Naive thymus-derived CD4-positive, alpha-beta T cell (primary cell): ENCODE measurements around the gene DCDC2B. TPM values are rescaled to one million over a fixed set of nuclear protein-coding genes. Genes with fewer than 3 reads are reported as not detected.
A peak's percentile ranks its signal among the peaks of the same experiment; 100 is the strongest.

Source experiments
- ATAC-seq: fragments of 150-1000 bp; cut with Tn5 transposase; 2 replicates; pipeline ENCODE4 v1.10.0; 2021; ENCODE audit warnings: mild to moderate bottlenecking, moderate library complexity
- CTCF ChIA-PET: fragments of 350-600 bp; sonication (Branson Sonifier 250); formaldehyde crosslinking; loops from one replicate; lab custom pipeline; 2021; ENCODE audit warnings: antibody characterized with exemption; lab: Charles Lee
- POLR2A ChIA-PET: fragments of 350-600 bp; sonication (Branson Sonifier 250); formaldehyde crosslinking; loops from one replicate; lab custom pipeline; 2021; ENCODE audit warnings: antibody characterized with exemption, inconsistent platforms; lab: Charles Lee
- DNase-seq, 9 donors: peaks; one replicate each; pipeline versions ENCODE4 v3.0.0 to v3.0.0-alpha.2; 2020 to 2022; ENCODE audit warnings: mixed read lengths in 1 of 9
- H3K27ac ChIP-seq: one replicate; pipeline ENCODE4 v1.7.0; 2013; ENCODE audit warnings: mild to moderate bottlenecking, low read depth, low read length, moderate library complexity
- H3K27me3 ChIP-seq, 2 donors: one replicate each; pipeline ENCODE4 v1.7.0; 2013; ENCODE audit warnings: low read length in 2 of 2, mild to moderate bottlenecking in 2 of 2, moderate library complexity in 2 of 2; ENCODE audit not compliant: control insufficient read depth in 2 of 2, insufficient read depth in 2 of 2
- H3K36me3 ChIP-seq, 3 experiments: 1 replicate in 2 of 3; 2 replicates in 1 of 3; pipeline ENCODE4 v1.7.0; 2013; ENCODE audit warnings: low read length in 3 of 3, mild to moderate bottlenecking in 3 of 3, moderate library complexity in 1 of 3; ENCODE audit not compliant: insufficient read depth in 3 of 3, control insufficient read depth in 2 of 3
- H3K4me1 ChIP-seq, 2 donors: one replicate each; pipeline ENCODE4 v1.7.0; 2013; ENCODE audit warnings: low read length in 2 of 2, mild to moderate bottlenecking in 2 of 2, moderate library complexity in 1 of 2; ENCODE audit not compliant: control insufficient read depth in 2 of 2, insufficient read depth in 2 of 2
- H3K4me3 ChIP-seq: 2 replicates; pipeline ENCODE4 v1.7.0; 2013; ENCODE audit warnings: mild to moderate bottlenecking, low read length
- H3K9me3 ChIP-seq, 3 experiments: 1 replicate in 2 of 3; 2 replicates in 1 of 3; pipeline ENCODE4 v1.7.0; 2013; ENCODE audit warnings: low read length in 3 of 3; ENCODE audit not compliant: control insufficient read depth in 2 of 3
- H3K27ac Mint-ChIP-seq, 9 donors: one replicate each; pipeline ENCODE4 v1.8.0; 2020 to 2022; ENCODE audit warnings: mixed read lengths in 9 of 9, mild to moderate bottlenecking in 8 of 9, moderate library complexity in 5 of 9, inconsistent platforms in 2 of 9
- H3K27me3 Mint-ChIP-seq, 5 donors: one replicate each; pipeline ENCODE4 v1.8.0; 2021 to 2022; ENCODE audit warnings: mixed read lengths in 5 of 5, mild to moderate bottlenecking in 1 of 5
- H3K36me3 Mint-ChIP-seq, 5 donors: one replicate each; pipeline ENCODE4 v1.8.0; 2020 to 2022; ENCODE audit warnings: mixed read lengths in 5 of 5, mild to moderate bottlenecking in 3 of 5, inconsistent platforms in 1 of 5
- H3K4me1 Mint-ChIP-seq, 7 donors: one replicate each; pipeline ENCODE4 v1.8.0; 2020 to 2022; ENCODE audit warnings: mixed read lengths in 7 of 7, mild to moderate bottlenecking in 3 of 7, inconsistent platforms in 1 of 7
- H3K4me3 Mint-ChIP-seq, 10 donors: one replicate each; pipeline ENCODE4 v1.8.0; 2020 to 2022; ENCODE audit warnings: mild to moderate bottlenecking in 10 of 10, mixed read lengths in 10 of 10, moderate library complexity in 6 of 10, inconsistent platforms in 2 of 10
- H3K9me3 Mint-ChIP-seq, 11 donors: one replicate each; pipeline ENCODE4 v1.8.0; 2020 to 2022; ENCODE audit warnings: mixed read lengths in 11 of 11, mild to moderate bottlenecking in 4 of 11, inconsistent platforms in 1 of 11, moderate library complexity in 1 of 11
- intact Hi-C, 2 donors: fragments of 100-400 bp; cut with micrococcal nuclease; formaldehyde crosslinking; loops; one replicate each; pipeline ENCODE4 v1.15.1; 2023
- polyA plus RNA-seq, 2 donors: library from polyadenylated mRNA; unstranded; fragments of 300-500 nt; fragmentation: Illumina TruSeq; gene quantifications; one replicate each; pipeline ENCODE4 v1.2.3, GENCODE V29; 2021
- total RNA-seq, 6 experiments: library from RNA in 5 of 6; stranded (reverse) in 5 of 6; gene quantifications; 1 replicate in 5 of 6; 2 replicates in 1 of 6; pipeline ENCODE4 v1.2.3 and lab custom pipeline; 2021 to 2026

The DCDC2B gene
- total and polyA plus RNA-seq, 7 experiments from 2014 or later: 0.25 TPM; not detected in 6

DNA sequence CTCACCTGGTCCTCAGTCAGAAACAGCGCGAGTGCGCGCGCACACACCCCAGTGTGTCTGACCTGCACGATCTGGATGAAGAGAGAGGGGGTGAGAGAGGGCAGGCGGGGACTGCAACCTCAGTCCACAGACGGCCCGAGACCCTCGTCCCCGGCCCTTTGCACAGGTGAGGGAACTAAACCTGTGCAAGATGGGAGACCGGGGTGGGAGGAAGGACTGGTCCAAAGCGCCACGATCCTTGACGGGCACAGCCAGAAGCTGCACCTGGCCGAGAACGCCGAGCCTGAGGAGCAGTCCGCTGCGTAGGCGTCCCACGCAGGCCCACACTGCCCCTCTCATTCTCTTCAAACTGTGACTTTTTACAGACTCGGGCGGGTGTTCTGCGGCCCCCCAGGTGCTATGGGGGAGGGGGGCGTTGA lies 3.9 kb upstream of the DCDC2B start:
- CTCF ChIA-PET: interaction anchor here (1.0 to 2.1 kb wide), 2 partner anchors 10 to 44 kb away, joined by 3 to 7 read pairs; no protein-coding TSS in a partner anchor
- H3K36me3 ChIP-seq: peaks cover 0 to 16% (median 0%) of the 10 kb centered on the region in 3 experiments
- H3K4me1 ChIP-seq: peaks cover 20 to 28% of the 10 kb centered on the region in 2 donors
- intact Hi-C loops: loop anchor here (1.0 to 10.0 kb wide), 7 partner anchors 17 to 560 kb away; partner anchors contain the start of genes BSDC1 (in 1 of the 2), EIF3I (in 1 of the 2), KHDRBS1 (in 1 of the 2) and PEF1 (in 1 of the 2)
- peak overlapping the region; percentile 80 for H3K27ac ChIP-seq
- no peaks in the 10 kb centered on the region for H3K9me3 ChIP-seq
- peaks cover 22 to 49% (median 39%) of the 10 kb centered on the region in 7 donors for H3K4me1 Mint-ChIP-seq
- peak overlapping the region; percentile 81 for H3K4me3 ChIP-seq
- H3K27ac Mint-ChIP-seq: peak overlapping the region in 8 of 9 donors; percentile 31 to 95 (median 88)
- no peak for ATAC-seq
- H3K36me3 Mint-ChIP-seq: peaks cover 0 to 4% (median 0%) of the 10 kb centered on the region in 5 donors
- no peaks in the 10 kb centered on the region for H3K9me3 Mint-ChIP-seq
- POLR2A ChIA-PET: interaction anchor here (1.0 to 4.0 kb wide), 9 partner anchors 10 to 189 kb away, joined by 3 to 18 read pairs (median 6); partner anchors contain the start of genes BSDC1, HDAC1 and MARCKSL1
- H3K4me3 Mint-ChIP-seq: peak overlapping the region in 9 of 10 donors; percentile 65 to 91 (median 88)
- no peaks in the 10 kb centered on the region for H3K27me3 ChIP-seq
- no peak for DNase-seq
- H3K27me3 Mint-ChIP-seq: no peaks in the 10 kb centered on the region

DNA sequence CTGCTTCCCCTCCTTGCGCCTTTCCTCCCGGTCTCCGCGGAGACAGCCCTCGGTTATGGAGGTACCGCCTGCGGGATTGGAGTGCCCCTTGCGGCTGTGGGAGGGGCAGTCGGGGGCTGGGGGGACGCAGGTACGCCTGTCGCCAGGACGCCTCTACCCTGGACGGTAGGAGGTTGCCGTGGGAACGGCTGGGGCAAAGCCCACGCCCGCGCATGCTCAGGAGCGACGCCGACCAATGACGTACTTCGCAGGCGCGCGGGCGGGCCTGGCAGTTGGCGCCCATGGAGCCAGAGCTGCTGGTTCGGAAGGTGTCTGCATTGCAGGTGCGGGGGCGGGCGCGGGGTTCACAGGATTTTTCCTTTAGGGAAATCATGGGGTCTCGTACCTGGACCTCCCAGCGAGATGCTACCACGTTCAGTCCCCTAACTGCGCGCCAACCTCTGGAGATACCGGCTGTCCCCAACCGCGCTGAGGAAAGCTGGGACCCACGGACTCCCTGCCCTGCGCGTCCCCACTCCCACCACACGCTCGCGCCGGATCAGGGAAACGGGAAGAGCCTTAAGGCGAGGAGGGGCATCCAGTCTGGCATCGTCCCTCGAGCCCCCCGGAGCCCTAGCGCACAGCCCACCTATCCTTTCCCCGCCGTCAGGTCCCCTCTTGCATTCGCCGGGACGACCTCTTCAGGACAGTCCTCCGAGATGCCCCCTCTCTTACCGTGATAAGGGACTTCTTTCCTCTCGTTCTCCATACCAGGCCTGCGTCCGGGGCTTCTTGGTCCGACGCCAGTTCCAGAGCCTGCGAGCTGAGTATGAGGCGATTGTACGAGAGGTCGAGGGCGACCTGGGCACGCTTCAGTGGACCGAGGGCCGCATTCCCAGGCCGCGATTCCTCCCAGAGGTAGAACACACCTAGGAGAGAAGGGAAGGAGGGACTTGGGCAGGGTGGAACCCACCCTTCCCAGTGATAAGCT lies 3.2 kb upstream of the DCDC2B start, which contains the start of gene IQCC:
TSS of gene IQCC (plus strand) at position 271 of the 970 bp plus-strand sequence. CDS start at position 282, 11 bp downstream.
- H3K4me3 ChIP-seq: peak within 1 kb of the TSS; percentile 81

DNA sequence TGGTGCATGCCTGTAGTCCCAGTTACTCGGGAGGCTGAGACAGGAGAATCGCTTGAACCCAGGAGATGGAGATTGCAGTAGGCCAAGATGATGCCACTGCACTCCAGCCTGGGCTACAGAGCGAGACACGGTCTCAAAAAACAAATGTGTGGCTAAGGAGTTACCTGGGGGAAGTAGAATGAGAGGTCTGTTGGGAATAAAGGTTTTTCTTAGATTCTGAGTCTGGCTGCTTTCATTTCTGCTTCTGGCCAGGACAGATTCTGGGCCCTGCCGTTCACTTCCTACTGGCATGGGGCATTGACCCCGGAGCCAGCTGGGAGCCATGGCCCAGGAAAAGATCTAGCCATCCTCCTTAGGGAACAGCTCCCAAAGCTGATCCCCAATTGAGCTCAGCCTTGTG lies 420 bp upstream of the DCDC2B start:
- H3K27me3 Mint-ChIP-seq: no peaks in the 10 kb centered on the region
- H3K36me3 ChIP-seq: peaks cover 0 to 12% (median 0%) of the 10 kb centered on the region in 3 experiments
- no peak overlapping the region for H3K4me3 ChIP-seq
- H3K27ac ChIP-seq: no peak overlapping the region
- H3K9me3 Mint-ChIP-seq: no peaks in the 10 kb centered on the region
- DNase-seq (no peak), ATAC-seq (no peak)
- ChIA-PET CTCF (interaction anchor here (0.6 to 1.0 kb wide), 3 partner anchors 40 to 185 kb away, joined by 3 read pairs; partner anchors contain the start of gene MARCKSL1), POLR2A (interaction anchor here (0.6 to 0.9 kb wide), 2 partner anchors 82 to 176 kb away, joined by 3 read pairs; no protein-coding TSS in a partner anchor)
- H3K27ac Mint-ChIP-seq: peak overlapping the region in 1 of 9 donors; percentile 46
- H3K36me3 Mint-ChIP-seq: peaks cover 0 to 4% (median 0%) of the 10 kb centered on the region in 5 donors
- H3K4me1 ChIP-seq: peaks cover 8 to 16% of the 10 kb centered on the region in 2 donors
- H3K9me3 ChIP-seq: no peaks in the 10 kb centered on the region
- peak overlapping the region in 1 of 10 donors; percentile 25 for H3K4me3 Mint-ChIP-seq
- H3K4me1 Mint-ChIP-seq: peaks cover 7 to 28% (median 18%) of the 10 kb centered on the region in 7 donors
- intact Hi-C loops: loop anchor here in 1 of 2 donors (10.0 kb wide), 2 partner anchors 194 to 564 kb away; partner anchors contain the start of genes KHDRBS1 and PEF1
- H3K27me3 ChIP-seq: no peaks in the 10 kb centered on the region

More for the DNA sequence above, 3.2 kb upstream of the DCDC2B start, which contains the start of gene IQCC:
- Mint-ChIP-seq H3K4me3 (peak within 1 kb of the TSS; percentile 80 to 91 (median 88)), H3K4me1 (peaks cover 17 to 45% (median 33%) of the 10 kb centered on the region in 7 donors), H3K9me3 (no peaks in the 10 kb centered on the region), H3K27me3 (no peaks in the 10 kb centered on the region), H3K36me3 (peaks cover 0 to 4% (median 0%) of the 10 kb centered on the region in 5 donors), H3K27ac (peak within 1 kb of the TSS; percentile 42 to 95 (median 86))
- intact Hi-C loops: loop anchor here (1.0 to 10.0 kb wide), 5 partner anchors 17 to 561 kb away; partner anchors contain the start of genes EIF3I (in 1 of the 2), KHDRBS1 (in 1 of the 2), PEF1 (in 1 of the 2) and TMEM234 (in 1 of the 2)
- Histone ChIP-seq H3K36me3 (peaks cover 0 to 12% (median 0%) of the 10 kb centered on the region in 3 experiments), H3K27ac (peak within 1 kb of the TSS; percentile 80), H3K4me1 (peaks cover 18 to 28% of the 10 kb centered on the region in 2 donors), H3K27me3 (no peaks in the 10 kb centered on the region), H3K9me3 (no peaks in the 10 kb centered on the region)
- ATAC-seq (peak; percentile 77), DNase-seq (peak; percentile 77 to 89 (median 83))
- ChIA-PET POLR2A (interaction anchor here (0.7 to 4.0 kb wide), 12 partner anchors 10 to 189 kb away, joined by 3 to 18 read pairs (median 5); partner anchors contain the start of genes BSDC1, EIF3I, HDAC1 and KPNA6), CTCF (interaction anchor here (0.6 to 2.1 kb wide), 5 partner anchors 9 to 194 kb away, joined by 3 to 7 read pairs (median 4); no protein-coding TSS in a partner anchor)

DNA sequence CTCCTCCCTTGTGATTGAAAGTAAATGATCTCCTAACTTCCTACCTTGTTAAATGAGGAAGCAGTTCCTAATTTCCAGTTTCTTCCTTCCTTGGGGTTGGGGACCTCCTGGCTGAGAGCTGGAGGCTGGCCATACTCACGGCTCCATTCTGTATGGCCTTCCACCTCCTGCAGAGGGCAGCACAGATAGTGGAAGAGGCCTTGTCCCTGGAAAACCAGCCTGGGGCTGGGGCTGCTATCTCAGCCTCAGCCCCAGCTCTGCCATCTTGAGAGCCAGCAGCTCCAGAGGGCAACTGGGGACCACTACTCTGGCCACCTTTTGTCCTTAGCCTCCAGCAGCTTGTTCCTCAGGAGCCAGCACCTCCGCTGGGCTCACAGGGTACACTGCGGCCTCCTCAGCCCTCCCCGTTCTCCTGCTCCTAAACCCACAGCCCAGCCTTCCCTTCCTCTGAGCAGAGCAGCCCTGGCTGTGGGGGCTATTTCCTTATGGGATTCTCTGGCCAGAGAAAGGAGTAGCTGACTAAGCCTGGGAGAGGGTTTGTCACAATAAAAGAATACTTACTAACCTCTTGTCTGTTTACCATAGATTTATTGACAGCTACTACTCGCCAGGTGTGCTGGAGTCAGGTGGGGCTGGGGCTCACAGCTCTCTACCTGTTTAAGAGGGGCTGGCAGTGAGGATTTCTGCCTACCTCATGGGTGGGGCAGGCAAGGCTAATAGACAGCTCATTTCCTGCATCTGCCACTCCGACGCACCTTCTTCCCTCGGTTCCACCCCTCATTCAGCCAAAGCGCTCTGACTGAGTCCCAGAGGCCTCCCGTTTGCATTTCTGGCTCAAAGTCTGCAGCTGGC lies 7.0 kb downstream of the DCDC2B start:
- ChIA-PET POLR2A (interaction anchor here (0.8 to 2.7 kb wide), 22 partner anchors 8 to 179 kb away, joined by 3 to 16 read pairs (median 6); partner anchors contain the start of genes BSDC1, CCDC28B, HDAC1 and IQCC), CTCF (interaction anchor here (0.6 to 3.6 kb wide), 42 partner anchors 10 to 200 kb away, joined by 3 to 32 read pairs (median 4); partner anchors contain the start of genes BSDC1, CCDC28B, FAM167B and HDAC1)
- Histone ChIP-seq H3K27me3 (no peaks in the 10 kb centered on the region), H3K4me3 (no peak overlapping the region), H3K36me3 (peaks cover 0 to 24% (median 0%) of the 10 kb centered on the region in 3 experiments), H3K27ac (peak overlapping the region; percentile 59), H3K9me3 (no peaks in the 10 kb centered on the region), H3K4me1 (peaks cover under 1 to 12% of the 10 kb centered on the region in 2 donors)
- no peaks in the 10 kb centered on the region for H3K27me3 Mint-ChIP-seq
- intact Hi-C loops: loop anchor here (1.0 kb wide), 5 partner anchors 24 to 198 kb away; no protein-coding TSS in a partner anchor
- ATAC-seq (peak; percentile 92), DNase-seq (peak in 8 of 9 donors; percentile 29 to 63 (median 52))
- H3K4me1 Mint-ChIP-seq: peaks cover 12 to 31% (median 24%) of the 10 kb centered on the region in 7 donors
- H3K27ac Mint-ChIP-seq: peak overlapping the region; percentile 25 to 86 (median 63)
- H3K36me3 Mint-ChIP-seq: peaks cover 0 to 16% (median 4%) of the 10 kb centered on the region in 5 donors
- H3K4me3 Mint-ChIP-seq: peak overlapping the region in 6 of 10 donors; percentile 7 to 43 (median 32)
- H3K9me3 Mint-ChIP-seq: no peaks in the 10 kb centered on the region

DNA sequence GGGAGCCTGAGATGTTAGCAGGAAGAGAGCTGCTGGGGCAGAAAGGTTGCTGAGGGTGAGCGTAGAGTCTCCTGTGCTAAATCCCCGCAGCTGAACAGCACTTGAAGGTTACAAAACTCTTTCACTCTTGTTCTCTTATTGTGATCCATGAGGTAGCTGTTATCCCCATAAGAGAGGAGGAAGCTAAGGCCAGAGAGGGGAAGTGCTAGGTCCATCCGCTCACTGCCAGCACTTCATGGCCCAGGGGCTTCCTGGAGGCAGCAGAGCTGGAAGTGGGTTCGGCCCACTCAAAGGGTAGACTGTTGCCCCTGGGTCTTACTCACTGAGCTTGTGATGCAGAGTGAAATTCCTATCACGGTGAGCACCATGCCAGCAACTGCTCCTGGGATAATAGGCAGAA lies 7.7 kb downstream of the DCDC2B start:
- Histone ChIP-seq H3K27ac (peak overlapping the region; percentile 59), H3K4me1 (peaks cover 8 to 18% of the 10 kb centered on the region in 2 donors), H3K36me3 (peaks cover 0 to 24% (median 0%) of the 10 kb centered on the region in 3 experiments), H3K4me3 (no peak overlapping the region), H3K9me3 (no peaks in the 10 kb centered on the region), H3K27me3 (no peaks in the 10 kb centered on the region)
- H3K27me3 Mint-ChIP-seq: no peaks in the 10 kb centered on the region
- peak overlapping the region in 3 of 10 donors; percentile 7 to 33 (median 29) for H3K4me3 Mint-ChIP-seq
- CTCF ChIA-PET: interaction anchor here (0.6 to 3.6 kb wide), 25 partner anchors 11 to 200 kb away, joined by 3 to 32 read pairs (median 8); partner anchors contain the start of genes BSDC1, CCDC28B, FAM167B and HDAC1
- no peaks in the 10 kb centered on the region for H3K9me3 Mint-ChIP-seq
- ATAC-seq (no peak), DNase-seq (no peak)
- H3K36me3 Mint-ChIP-seq: peaks cover 0 to 16% (median 4%) of the 10 kb centered on the region in 5 donors
- intact Hi-C loops: loop anchor here in 1 of 2 donors (1.0 kb wide), 1 partner anchor 74 kb away; no protein-coding TSS in a partner anchor
- H3K4me1 Mint-ChIP-seq: peaks cover 18 to 38% (median 31%) of the 10 kb centered on the region in 7 donors
- peak overlapping the region in 6 of 9 donors; percentile 25 to 86 (median 66) for H3K27ac Mint-ChIP-seq
- POLR2A ChIA-PET: interaction anchor here (0.6 to 2.7 kb wide), 18 partner anchors 10 to 178 kb away, joined by 3 to 16 read pairs (median 8); partner anchors contain the start of genes BSDC1, HDAC1, IQCC and LCK
